DND-41 (cell line): ENCODE results near the gene SUPT3H.

ENCODE experiments used
- ATAC-seq: fragments of 200-7000 bp; cut with Tn5 transposase; 3 replicates; pipeline ENCODE4 v1.9.1; 2021; ENCODE audit warnings: low read depth; ENCODE audit not compliant: insufficient read depth
- DNase-seq: peaks from one replicate; pipeline ENCODE4 v3.0.0-alpha.2; 2020
- H2AFZ ChIP-seq: 2 replicates; pipeline ENCODE4 v1.6.0; 2012; ENCODE audit warnings: low read depth, low read length
- H3K27ac ChIP-seq: 2 replicates; pipeline ENCODE4 v1.5.1; 2012; ENCODE audit warnings: low read length, inconsistent platforms
- H3K27me3 ChIP-seq: fragments of 200-600 bp; sonication (generic); 2 replicates; pipeline ENCODE4 v1.6.0; 2012; ENCODE audit warnings: low read length, mild to moderate bottlenecking, inconsistent platforms; ENCODE audit not compliant: insufficient read depth, poor library complexity
- H3K36me3 ChIP-seq: 2 replicates; pipeline ENCODE4 v1.5.1; 2012; ENCODE audit warnings: low read length, inconsistent platforms; ENCODE audit not compliant: insufficient read depth
- H3K4me1 ChIP-seq: 2 replicates; pipeline ENCODE4 v1.5.1; 2012; ENCODE audit warnings: mild to moderate bottlenecking, low read length; ENCODE audit not compliant: insufficient read depth
- H3K4me2 ChIP-seq: 2 replicates; pipeline ENCODE4 v1.6.0; 2012; ENCODE audit warnings: mild to moderate bottlenecking, moderate library complexity, low read length, inconsistent platforms; ENCODE audit not compliant: insufficient read depth
- H3K4me3 ChIP-seq, 2 experiments: fragments of 200-600 bp in 1 of 2; shearing (Covaris generic) in 1 of 2; 2 replicates each; pipeline ENCODE4 v1.5.1; 2012 to 2016; ENCODE audit warnings: inconsistent platforms in 2 of 2, low read length in 2 of 2, mild to moderate bottlenecking in 2 of 2, low read depth in 1 of 2, moderate library complexity in 1 of 2
- H3K79me2 ChIP-seq: 2 replicates; pipeline ENCODE4 v1.6.0; 2012; ENCODE audit warnings: low read length, inconsistent platforms; ENCODE audit not compliant: insufficient read depth
- H3K9ac ChIP-seq: 2 replicates; pipeline ENCODE4 v1.6.0; 2012; ENCODE audit warnings: low read depth, mild to moderate bottlenecking, inconsistent platforms, low read length, moderate library complexity
- H3K9me3 ChIP-seq: 2 replicates; pipeline ENCODE4 v1.5.1; 2012; ENCODE audit warnings: low read length, moderate library complexity, mild to moderate bottlenecking, inconsistent platforms; ENCODE audit not compliant: insufficient read depth, severe bottlenecking
- H4K20me1 ChIP-seq: 2 replicates; pipeline ENCODE4 v1.6.0; 2012; ENCODE audit warnings: low read length; ENCODE audit not compliant: insufficient read depth
- EZH2 ChIP-seq: IDR thresholded peaks from 3 replicates; pipeline ENCODE4 v1.6.1; 2012; ENCODE audit warnings: borderline replicate concordance, low read depth, mild to moderate bottlenecking, moderate library complexity, low read length, inconsistent platforms; ENCODE audit not compliant: severe bottlenecking
- TF ChIP-seq, protein P1 (sequence below): IDR thresholded peaks from 2 replicates; pipeline ENCODE4 v1.5.1; 2012; ENCODE audit warnings: borderline replicate concordance, low read length, moderate library complexity, mild to moderate bottlenecking; ENCODE audit not compliant: poor library complexity, severe bottlenecking; ENCODE audit errors: extremely low read depth

The SUPT3H gene

GRCh38 chr6:45256697-45257695, 120.7 kb downstream of the SUPT3H start:
- ATAC-seq (no peak), DNase-seq (no peak)
- no peaks in the 10 kb centered on the region for H4K20me1 ChIP-seq
- H3K4me3 ChIP-seq, result no peak overlapping the region
- H2AFZ ChIP-seq, result no peak overlapping the region
- H3K27me3 ChIP-seq, result no peaks in the 10 kb centered on the region
- no peak overlapping the region for H3K4me2 ChIP-seq
- peaks cover 2% of the 10 kb centered on the region; the same call in 1 of the 2 replicates for H3K79me2 ChIP-seq
- no peak overlapping the region for H3K9ac ChIP-seq
- no peaks in the 10 kb centered on the region for H3K9me3 ChIP-seq
- TF ChIP-seq, protein P1, sequence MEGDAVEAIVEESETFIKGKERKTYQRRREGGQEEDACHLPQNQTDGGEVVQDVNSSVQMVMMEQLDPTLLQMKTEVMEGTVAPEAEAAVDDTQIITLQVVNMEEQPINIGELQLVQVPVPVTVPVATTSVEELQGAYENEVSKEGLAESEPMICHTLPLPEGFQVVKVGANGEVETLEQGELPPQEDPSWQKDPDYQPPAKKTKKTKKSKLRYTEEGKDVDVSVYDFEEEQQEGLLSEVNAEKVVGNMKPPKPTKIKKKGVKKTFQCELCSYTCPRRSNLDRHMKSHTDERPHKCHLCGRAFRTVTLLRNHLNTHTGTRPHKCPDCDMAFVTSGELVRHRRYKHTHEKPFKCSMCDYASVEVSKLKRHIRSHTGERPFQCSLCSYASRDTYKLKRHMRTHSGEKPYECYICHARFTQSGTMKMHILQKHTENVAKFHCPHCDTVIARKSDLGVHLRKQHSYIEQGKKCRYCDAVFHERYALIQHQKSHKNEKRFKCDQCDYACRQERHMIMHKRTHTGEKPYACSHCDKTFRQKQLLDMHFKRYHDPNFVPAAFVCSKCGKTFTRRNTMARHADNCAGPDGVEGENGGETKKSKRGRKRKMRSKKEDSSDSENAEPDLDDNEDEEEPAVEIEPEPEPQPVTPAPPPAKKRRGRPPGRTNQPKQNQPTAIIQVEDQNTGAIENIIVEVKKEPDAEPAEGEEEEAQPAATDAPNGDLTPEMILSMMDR, result no peak
- no peak for TF ChIP-seq EZH2
- H3K36me3 ChIP-seq, result no peaks in the 10 kb centered on the region
- H3K27ac ChIP-seq, result no peak overlapping the region
- no peaks in the 10 kb centered on the region for H3K4me1 ChIP-seq

GRCh38 chr6:45255434-45255833, 122.3 kb downstream of the SUPT3H start:
- no peak overlapping the region for H3K4me2 ChIP-seq
- H2AFZ ChIP-seq, result no peak overlapping the region
- no peak overlapping the region for H3K4me3 ChIP-seq
- no peak for TF ChIP-seq EZH2
- TF ChIP-seq, protein P1, result no peak
- H3K9me3 ChIP-seq, result no peaks in the 10 kb centered on the region
- no peaks in the 10 kb centered on the region for H4K20me1 ChIP-seq
- ATAC-seq (no peak), DNase-seq (no peak)
- no peaks in the 10 kb centered on the region for H3K27me3 ChIP-seq
- H3K9ac ChIP-seq, result no peak overlapping the region
- no peaks in the 10 kb centered on the region for H3K36me3 ChIP-seq
- H3K4me1 ChIP-seq, result no peaks in the 10 kb centered on the region
- no peak overlapping the region for H3K27ac ChIP-seq
- H3K79me2 ChIP-seq, result no peaks in the 10 kb centered on the region

GRCh38 chr6:45254253-45254652, 123.5 kb downstream of the SUPT3H start:
- no peaks in the 10 kb centered on the region for H3K9me3 ChIP-seq
- H3K4me2 ChIP-seq, result no peak overlapping the region
- no peaks in the 10 kb centered on the region for H3K36me3 ChIP-seq
- H3K9ac ChIP-seq, result no peak overlapping the region
- no peak overlapping the region for H2AFZ ChIP-seq
- DNase-seq (no peak), ATAC-seq (no peak)
- H3K4me1 ChIP-seq, result peaks cover 8% of the 10 kb centered on the region
- TF ChIP-seq, protein P1, result no peak
- no peak for TF ChIP-seq EZH2
- H4K20me1 ChIP-seq, result no peaks in the 10 kb centered on the region
- H3K27ac ChIP-seq, result no peak overlapping the region
- no peak overlapping the region for H3K4me3 ChIP-seq
- no peaks in the 10 kb centered on the region for H3K27me3 ChIP-seq
- no peaks in the 10 kb centered on the region for H3K79me2 ChIP-seq
